Measurements from ENCODE around the gene UBE2Q1.

UBE2Q1 gene

DNA sequence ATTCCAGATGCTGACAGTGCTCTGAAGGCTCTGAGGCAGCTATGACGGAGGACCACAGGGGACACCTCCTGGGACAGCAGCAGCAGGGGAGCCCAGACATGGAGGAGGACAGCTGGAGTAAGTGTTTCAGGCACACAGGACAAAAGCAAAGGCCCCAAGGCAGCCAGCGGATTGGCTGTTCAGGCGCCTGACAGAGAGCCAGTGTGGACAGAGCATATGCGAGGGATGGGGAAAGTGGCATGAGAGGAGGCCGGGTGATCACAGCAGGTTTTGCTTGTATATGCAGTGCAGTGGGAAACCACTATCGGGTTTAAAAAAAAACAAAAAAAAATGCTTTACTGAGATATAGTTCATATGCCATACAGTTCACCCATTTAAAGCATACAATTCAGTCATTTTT is 28.2 kb upstream of the UBE2Q1 start:
- no peak for DNase-seq (ENCODE audit: extremely low read depth, low read depth)
- no peak overlapping the region for H3K4me3 ChIP-seq (replicated peaks; ENCODE audit: low read depth, low read length)
- TF ChIP-seq, protein P1, sequence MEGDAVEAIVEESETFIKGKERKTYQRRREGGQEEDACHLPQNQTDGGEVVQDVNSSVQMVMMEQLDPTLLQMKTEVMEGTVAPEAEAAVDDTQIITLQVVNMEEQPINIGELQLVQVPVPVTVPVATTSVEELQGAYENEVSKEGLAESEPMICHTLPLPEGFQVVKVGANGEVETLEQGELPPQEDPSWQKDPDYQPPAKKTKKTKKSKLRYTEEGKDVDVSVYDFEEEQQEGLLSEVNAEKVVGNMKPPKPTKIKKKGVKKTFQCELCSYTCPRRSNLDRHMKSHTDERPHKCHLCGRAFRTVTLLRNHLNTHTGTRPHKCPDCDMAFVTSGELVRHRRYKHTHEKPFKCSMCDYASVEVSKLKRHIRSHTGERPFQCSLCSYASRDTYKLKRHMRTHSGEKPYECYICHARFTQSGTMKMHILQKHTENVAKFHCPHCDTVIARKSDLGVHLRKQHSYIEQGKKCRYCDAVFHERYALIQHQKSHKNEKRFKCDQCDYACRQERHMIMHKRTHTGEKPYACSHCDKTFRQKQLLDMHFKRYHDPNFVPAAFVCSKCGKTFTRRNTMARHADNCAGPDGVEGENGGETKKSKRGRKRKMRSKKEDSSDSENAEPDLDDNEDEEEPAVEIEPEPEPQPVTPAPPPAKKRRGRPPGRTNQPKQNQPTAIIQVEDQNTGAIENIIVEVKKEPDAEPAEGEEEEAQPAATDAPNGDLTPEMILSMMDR (IDR thresholded peaks at IDR 0.05; ENCODE audit: low read depth, low read length, missing control alignments): no peak

DNA sequence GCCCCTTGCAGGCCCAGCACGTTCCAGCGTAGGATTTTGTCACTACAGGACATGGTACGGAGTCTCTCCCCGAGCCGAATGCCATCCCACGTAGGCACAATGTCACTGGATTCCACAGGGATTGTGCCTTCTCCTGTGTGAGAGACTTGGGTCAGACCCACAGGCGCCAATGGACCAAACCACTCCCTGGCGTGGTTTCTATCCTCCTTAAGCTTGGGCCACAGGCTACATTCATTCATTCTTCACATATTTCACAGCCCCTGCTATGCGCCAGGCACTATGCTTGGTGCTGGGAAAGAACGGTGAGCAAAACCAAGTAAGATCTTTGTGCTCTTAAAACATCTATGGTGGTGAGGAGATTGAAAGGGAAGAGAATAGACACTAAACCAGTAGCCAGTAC is 27.8 kb upstream of the UBE2Q1 start:
- H3K4me3 ChIP-seq (replicated peaks; ENCODE audit: low read depth, low read length): no peak overlapping the region
- DNase-seq (ENCODE audit: extremely low read depth, low read depth): no peak
- TF ChIP-seq, protein P1 (IDR thresholded peaks at IDR 0.05; ENCODE audit: low read depth, low read length, missing control alignments): no peak

DNA sequence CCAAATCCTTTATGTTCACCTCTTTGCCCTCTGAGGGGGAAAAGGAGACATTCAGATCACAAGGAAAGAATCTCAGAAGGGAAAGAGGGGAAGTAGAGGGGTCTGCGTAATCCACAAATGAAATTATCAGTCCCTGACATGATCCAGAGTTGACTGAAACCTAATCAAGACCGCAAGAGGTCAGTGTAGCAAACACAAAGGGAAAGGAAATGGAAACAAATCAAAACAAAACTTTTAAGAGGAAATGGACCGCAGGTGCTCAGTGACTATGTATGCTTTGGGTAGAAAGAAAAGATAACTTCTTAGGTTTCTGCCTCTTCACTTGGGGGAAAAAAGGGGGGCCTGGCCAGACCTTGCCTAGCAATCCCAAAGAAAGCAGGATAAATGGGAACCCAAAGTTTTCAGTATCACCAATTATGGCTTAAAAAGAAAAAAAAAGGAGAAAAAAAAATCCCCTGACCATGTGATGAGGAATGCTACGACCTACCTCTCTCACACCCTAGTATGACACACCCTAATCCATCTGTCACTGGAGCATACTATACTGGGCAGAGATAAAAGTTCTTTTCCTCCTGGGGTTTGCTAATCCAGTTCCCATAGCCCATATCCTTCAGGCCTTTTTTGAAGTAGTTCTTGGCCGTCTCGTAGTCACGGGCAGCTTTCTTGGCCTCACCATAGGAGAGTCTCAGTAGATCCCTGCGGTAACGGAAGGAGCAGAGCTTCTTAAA is 26.0 kb upstream of the UBE2Q1 start:
- H3K4me3 ChIP-seq (replicated peaks; ENCODE audit: low read depth, low read length): no peak overlapping the region
- no peak for DNase-seq (ENCODE audit: extremely low read depth, low read depth)
- TF ChIP-seq, protein P1 (IDR thresholded peaks at IDR 0.05; ENCODE audit: low read depth, low read length, missing control alignments): no peak

DNA sequence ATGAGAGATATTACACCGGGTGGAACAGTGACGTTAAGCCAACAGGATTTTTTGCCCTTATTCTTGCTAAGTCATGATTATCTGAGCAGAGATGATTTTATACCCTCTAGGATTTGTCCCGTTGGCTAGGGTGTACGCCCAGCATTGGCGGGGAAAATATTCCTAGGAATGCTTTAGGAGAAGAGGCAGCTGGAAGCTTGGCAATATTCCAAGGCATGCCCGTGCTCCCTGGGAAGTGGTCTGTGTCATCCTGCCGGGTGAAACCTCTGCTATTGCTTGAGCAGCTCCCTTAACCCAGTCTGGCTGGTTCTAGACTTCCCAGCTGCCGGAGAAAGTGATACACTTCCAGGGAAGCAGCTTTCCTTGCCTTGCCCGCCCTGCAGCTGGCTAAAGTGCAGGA is 25.3 kb upstream of the UBE2Q1 start:
- TF ChIP-seq, protein P1 (IDR thresholded peaks at IDR 0.05; ENCODE audit: low read depth, low read length, missing control alignments): no peak
- no peak overlapping the region for H3K4me3 ChIP-seq (replicated peaks; ENCODE audit: low read depth, low read length)
- DNase-seq (ENCODE audit: extremely low read depth, low read depth): no peak

DNA sequence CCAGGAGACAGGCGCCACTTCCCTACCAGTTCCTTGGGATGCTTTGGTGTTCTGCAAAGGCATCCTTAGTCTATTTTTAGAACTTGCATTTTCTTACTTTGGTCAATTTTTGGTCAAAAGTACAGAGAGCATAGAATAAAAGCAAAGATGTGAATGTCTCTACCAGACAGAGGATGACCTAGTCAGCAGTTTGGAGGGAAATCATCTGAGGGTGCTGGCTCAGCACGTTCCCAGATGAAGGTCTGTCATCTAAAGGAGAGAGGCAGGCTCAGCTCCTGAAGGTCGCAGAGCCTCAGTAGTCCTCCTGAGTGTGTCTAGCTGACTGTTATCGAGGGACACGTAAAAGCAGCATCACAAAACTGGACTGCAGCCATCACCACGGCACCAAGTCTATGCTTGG is 24.4 kb upstream of the UBE2Q1 start:
- no peak overlapping the region for H3K4me3 ChIP-seq (replicated peaks; ENCODE audit: low read depth, low read length)
- TF ChIP-seq, protein P1 (IDR thresholded peaks at IDR 0.05; ENCODE audit: low read depth, low read length, missing control alignments): no peak
- no peak for DNase-seq (ENCODE audit: extremely low read depth, low read depth)

DNA sequence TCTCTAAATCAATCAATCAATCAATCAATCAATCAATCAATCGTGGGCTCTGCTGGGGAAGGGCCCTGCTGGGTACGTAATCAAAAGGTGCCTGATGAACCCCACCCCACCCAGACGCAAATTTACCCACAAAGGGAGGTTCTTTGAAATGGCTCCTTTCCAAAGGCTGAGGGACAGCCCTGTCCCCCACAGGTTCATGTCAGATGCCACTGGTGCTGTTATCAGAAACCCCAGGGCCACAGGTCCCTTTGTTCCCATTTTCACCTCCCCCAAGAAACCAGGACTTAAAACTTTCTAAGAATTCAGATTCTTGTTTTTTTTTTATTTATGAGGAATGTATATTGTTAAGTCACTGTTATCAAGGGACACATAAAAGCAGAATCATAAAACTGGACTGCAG is 23.3 kb upstream of the UBE2Q1 start:
- no peak overlapping the region for H3K4me3 ChIP-seq (replicated peaks; ENCODE audit: low read depth, low read length)
- no peak for DNase-seq (ENCODE audit: extremely low read depth, low read depth)
- TF ChIP-seq, protein P1 (IDR thresholded peaks at IDR 0.05; ENCODE audit: low read depth, low read length, missing control alignments): no peak

DNA sequence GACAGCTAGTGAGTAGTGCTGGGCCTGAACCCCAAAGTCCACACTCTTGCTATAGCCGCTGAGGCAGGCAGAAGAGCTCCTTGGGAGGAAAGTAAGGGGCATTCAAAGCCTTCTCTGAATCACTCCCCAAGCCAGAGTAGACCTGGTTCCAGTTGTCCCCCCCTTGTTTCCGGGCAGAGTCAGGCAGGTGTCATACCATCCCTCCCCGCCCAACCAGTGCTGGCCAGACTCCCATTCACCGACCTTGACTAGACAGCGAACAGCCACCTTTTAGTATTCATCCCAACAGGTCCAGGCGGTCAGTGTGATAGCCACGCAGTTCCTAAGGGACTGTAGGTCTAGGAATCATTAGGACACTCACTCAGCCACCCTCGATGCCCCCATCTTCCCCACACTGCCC is 20.9 kb upstream of the UBE2Q1 start:
- DNase-seq (ENCODE audit: extremely low read depth, low read depth): no peak
- TF ChIP-seq, protein P1 (IDR thresholded peaks at IDR 0.05; ENCODE audit: low read depth, low read length, missing control alignments): no peak

More for the DNA sequence above, 20.9 kb upstream of the UBE2Q1 start:
- no peak overlapping the region for H3K4me3 ChIP-seq (replicated peaks; ENCODE audit: low read depth, low read length)
